HepG2 (cell line): Measurements from ENCODE around the gene NR2F1-AS1. TPM values are rescaled to one million over a fixed set of nuclear protein-coding genes. Genes with fewer than 3 reads are reported as not detected.

ENCODE experiments used
- ATAC-seq: fragments of 200-7000 bp; cut with Tn5 transposase; 3 replicates; pipeline ENCODE4 v1.9.1; 2020; ENCODE audit warnings: mild to moderate bottlenecking, moderate library complexity
- BruUV-seq: library from RNA; stranded (reverse); fragments of 400-500 nt; replicated peaks from 2 replicates; lab custom pipeline; 2021; lab: Mats Ljungman, UMichigan
- CTCF ChIA-PET: fragments of 300-600 bp; formaldehyde crosslinking; extraction: SDS; loops from one replicate; lab custom pipeline; 2021; ENCODE audit warnings: low total read pairs, inconsistent platforms, low intra/inter-chr PET ratio; lab: Yijun Ruan, JAX
- POLR2A ChIA-PET: fragments of 350-600 bp; sonication (Branson Sonifier 250); formaldehyde crosslinking; loops from one replicate; lab custom pipeline; 2020; ENCODE audit warnings: antibody characterized with exemption, inconsistent platforms; lab: Yijun Ruan, JAX
- DNase-seq: peaks from one replicate; pipeline ENCODE4 v3.0.0-alpha.2; 2015; ENCODE audit warnings: low spot score
- FAIRE-seq: peaks from 3 replicates; lab custom pipeline; 2011; peaks lifted over from hg19 to GRCh38; lab: Jason Lieb, UNC
- H2AFZ ChIP-seq: one replicate; pipeline ENCODE4 v1.6.1; 2011; ENCODE audit warnings: low read length, inconsistent platforms
- H3K27ac ChIP-seq: fragments of 300-600 bp; 3 replicates; pipeline ENCODE4 v1.8.0; 2011; ENCODE audit warnings: mixed run types, mild to moderate bottlenecking, mixed read lengths, low read length, inconsistent platforms; ENCODE audit not compliant: insufficient read depth; ENCODE audit errors: extremely low read length
- H3K27me3 ChIP-seq, 2 experiments: fragments of 200-600 bp in 1 of 2; 2 replicates in 1 of 2; 3 replicates in 1 of 2; pipeline versions ENCODE4 v1.6.0 to v1.8.0; 2011; ENCODE audit warnings: low read length in 2 of 2, mild to moderate bottlenecking in 2 of 2, moderate library complexity in 2 of 2, inconsistent platforms in 1 of 2; ENCODE audit not compliant: insufficient read depth in 2 of 2, control insufficient read depth in 1 of 2
- H3K36me3 ChIP-seq, 2 experiments: fragments of 200-600 bp in 1 of 2; replicated peaks in 1 of 2; 2 replicates in 1 of 2; 3 replicates in 1 of 2; pipeline versions ENCODE4 v1.5.1 to v1.8.0; 2011; ENCODE audit warnings: low read length in 2 of 2, inconsistent platforms in 1 of 2; ENCODE audit not compliant: insufficient read depth in 2 of 2, control insufficient read depth in 1 of 2
- H3K4me1 ChIP-seq: 2 replicates; pipeline ENCODE4 v1.5.1; 2012; ENCODE audit warnings: low read length, inconsistent platforms; ENCODE audit not compliant: insufficient read depth
- H3K4me2 ChIP-seq: 2 replicates; pipeline ENCODE4 v1.6.0; 2011; ENCODE audit warnings: low read depth, low read length, inconsistent platforms
- H3K4me3 ChIP-seq, 3 experiments: fragments of 200-600 bp in 1 of 3; sonication (generic), shearing (Covaris generic) in 1 of 3; replicated peaks in 1 of 3; 2 replicates each; pipeline ENCODE4 v1.5.1; 2011 to 2016; ENCODE audit warnings: low read length in 3 of 3, inconsistent platforms in 2 of 3, low read depth in 2 of 3, mild to moderate bottlenecking in 2 of 3, control low read depth in 1 of 3, mixed read lengths in 1 of 3; ENCODE audit not compliant: insufficient read depth in 1 of 3
- H3K79me2 ChIP-seq: one replicate; pipeline ENCODE4 v1.6.1; 2011; ENCODE audit warnings: low read length, inconsistent platforms; ENCODE audit not compliant: insufficient read depth
- H3K9ac ChIP-seq: 2 replicates; pipeline ENCODE4 v1.6.0; 2011; ENCODE audit warnings: mild to moderate bottlenecking, low read depth, low read length, inconsistent platforms; ENCODE audit not compliant: insufficient read depth
- H3K9me3 ChIP-seq: 2 replicates; pipeline ENCODE4 v1.5.1; 2012; ENCODE audit warnings: mild to moderate bottlenecking, low read length
- H4K20me1 ChIP-seq: 2 replicates; pipeline ENCODE4 v1.6.0; 2011; ENCODE audit warnings: inconsistent platforms, mild to moderate bottlenecking, low read length, moderate library complexity; ENCODE audit not compliant: insufficient read depth
- HNRNPLL ChIP-seq: fragments of 200-400 bp; formaldehyde crosslinking; IDR thresholded peaks from 2 replicates; pipeline ENCODE4 v1.6.1; 2017; ENCODE audit warnings: mild to moderate bottlenecking, low read depth, low read length; ENCODE audit not compliant: poor library complexity, severe bottlenecking
- NFIB ChIP-seq: sonication (generic); formaldehyde crosslinking; IDR thresholded peaks from 2 replicates; pipeline ENCODE4 v1.9.0; 2021; ENCODE audit warnings: missing genetic modification reagents, mild to moderate bottlenecking, borderline replicate concordance
- RARA ChIP-seq: IDR thresholded peaks from 2 replicates; pipeline ENCODE4 v1.6.1; 2016; ENCODE audit warnings: missing genetic modification reagents, missing compliant biosample characterization
- RCOR2 ChIP-seq: IDR thresholded peaks from 2 replicates; pipeline ENCODE4 v1.6.1; 2016; ENCODE audit warnings: missing biosample characterization, missing genetic modification reagents
- REXO4 ChIP-seq: sonication (generic); formaldehyde crosslinking; IDR thresholded peaks from 2 replicates; pipeline ENCODE4 v1.8.0; 2022; ENCODE audit warnings: missing genetic modification reagents, mild to moderate bottlenecking, borderline replicate concordance
- RXRA ChIP-seq: sonication (generic); formaldehyde crosslinking; IDR thresholded peaks from 2 replicates; pipeline ENCODE4 v1.5.1; 2020; ENCODE audit warnings: missing genetic modification reagents
- SCMH1 ChIP-seq: sonication (generic); formaldehyde crosslinking; IDR thresholded peaks from 2 replicates; pipeline ENCODE4 v1.9.0; 2021; ENCODE audit warnings: missing genetic modification reagents, mild to moderate bottlenecking, borderline replicate concordance
- ZNF235 ChIP-seq: sonication (generic); formaldehyde crosslinking; IDR thresholded peaks from 2 replicates; pipeline ENCODE4 v1.8.1; 2023; ENCODE audit warnings: mild to moderate bottlenecking, missing genetic modification reagents, borderline replicate concordance
- ZNF567 ChIP-seq: sonication (generic); formaldehyde crosslinking; IDR thresholded peaks from 2 replicates; pipeline ENCODE4 v1.8.1; 2023; ENCODE audit warnings: mild to moderate bottlenecking, missing genetic modification reagents, borderline replicate concordance
- ZNF841 ChIP-seq: sonication (generic); formaldehyde crosslinking; IDR thresholded peaks from 2 replicates; pipeline ENCODE4 v1.8.1; 2023; ENCODE audit warnings: missing genetic modification reagents, borderline replicate concordance
- WGBS: methylation state at CpG from one replicate; pipeline ENCODE4 v1.1.6; 2017; ENCODE audit warnings: low lambda C conversion rate; 5-methylcytosine and 5-hydroxymethylcytosine counted together
- in situ Hi-C: cut with HindIII; loops from 2 replicates; pipeline ENCODE4 v1.10.0; 2017; ENCODE audit warnings: low pct_unique_long_range_greater_than_20kb; ENCODE audit not compliant: extremely low pct_ligation_motif_present
- intact Hi-C: fragments of 100-400 bp; cut with micrococcal nuclease; formaldehyde crosslinking; loops from one replicate; pipeline ENCODE4 v1.10.0; 2022; ENCODE audit not compliant: unreplicated experiment
- polyA plus RNA-seq, 8 experiments: library from polyadenylated mRNA; depleted of rRNA in 3 of 8; stranded (reverse) in 7 of 8; unstranded in 1 of 8; fragments of >200 nt; fragmentation: Illumina TruSeq in 4 of 8; extraction: Trizol in 4 of 8; gene quantifications; 2 replicates each; pipeline versions ENCODE4 v1.2.1 to v1.2.3, GENCODE V29; 2011 to 2016; ENCODE audit warnings: low read depth in 4 of 8, missing spikeins in 1 of 8, mixed read lengths in 1 of 8; ENCODE audit not compliant: insufficient read depth in 1 of 8
- total RNA-seq, 5 experiments: library from RNA; depleted of rRNA; stranded (reverse); fragments of >200 nt; fragmentation: Illumina TruSeq; extraction: Trizol; gene quantifications; 2 replicates each; pipeline ENCODE4 v1.2.3, GENCODE V29; 2016; ENCODE audit warnings: low read depth in 1 of 5
- TF ChIP-seq, protein P1 (sequence below): sonication (generic); formaldehyde crosslinking; IDR thresholded peaks from 2 replicates; pipeline ENCODE4 v1.8.1; 2023; ENCODE audit warnings: missing genetic modification reagents, mild to moderate bottlenecking, borderline replicate concordance
- TF ChIP-seq, protein P2 (sequence below): sonication (generic); formaldehyde crosslinking; IDR thresholded peaks from 2 replicates; pipeline ENCODE4 v1.9.0; 2021; ENCODE audit warnings: mild to moderate bottlenecking, missing genetic modification reagents
- TF ChIP-seq, protein P3 (sequence below): sonication (generic); formaldehyde crosslinking; IDR thresholded peaks from 2 replicates; pipeline ENCODE4 v1.5.0; 2020; ENCODE audit warnings: mild to moderate bottlenecking, missing genetic modification reagents
- TF ChIP-seq, protein P4 (sequence below): sonication (generic); formaldehyde crosslinking; IDR thresholded peaks from 2 replicates; pipeline ENCODE4 v1.5.0; 2020; ENCODE audit warnings: mild to moderate bottlenecking, missing genetic modification reagents, borderline replicate concordance

NR2F1-AS1 gene
- total and polyA plus RNA-seq, 2 of the 13 experiments (the other 11 are each of a cell fraction or from before 2014, with no cell fraction given), result 2.8 TPM

DNA sequence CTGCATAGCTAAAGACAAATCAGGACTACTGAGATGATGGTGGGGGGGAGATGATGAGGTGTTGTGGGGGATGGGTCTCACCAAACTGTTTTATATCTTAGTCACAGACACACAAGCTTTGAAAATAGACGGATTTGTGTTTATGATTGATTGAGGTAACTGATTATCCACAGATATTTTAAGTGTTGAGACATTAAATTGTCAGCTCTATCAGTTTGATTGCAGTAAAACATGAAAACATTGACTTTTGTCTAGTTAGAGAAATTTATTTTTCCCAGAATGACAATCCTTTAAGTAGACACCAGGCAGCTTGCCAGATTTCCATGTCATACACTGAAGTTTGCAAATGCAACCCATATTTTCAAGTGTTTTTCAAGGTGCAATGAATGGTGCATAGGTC is 149.8 kb downstream of the NR2F1-AS1 start:
- Histone ChIP-seq H3K36me3 (no peaks in the 10 kb centered on the region), H2AFZ (no peak overlapping the region), H3K27me3 (no peaks in the 10 kb centered on the region), H3K27ac (no peak overlapping the region), H3K9ac (no peak overlapping the region), H3K4me1 (peaks cover 12% of the 10 kb centered on the region), H3K9me3 (no peaks in the 10 kb centered on the region), H3K4me3 (no peak overlapping the region), H3K79me2 (no peaks in the 10 kb centered on the region), H3K4me2 (no peak overlapping the region), H4K20me1 (no peaks in the 10 kb centered on the region)
- FAIRE-seq (no peak), DNase-seq (no peak), ATAC-seq (no peak)
- in situ Hi-C loops, result no loop called here
- ChIA-PET CTCF (no interaction called here), POLR2A (no interaction called here)
- no TSS peak for BruUV-seq
- WGBS, result 37% methylated on average over 1 of the region's 1 CpG
- intact Hi-C loops, result no loop called here
- no peak for TF ChIP-seq RARA (CRISPR knock-in tag)
- TF ChIP-seq, protein P1, sequence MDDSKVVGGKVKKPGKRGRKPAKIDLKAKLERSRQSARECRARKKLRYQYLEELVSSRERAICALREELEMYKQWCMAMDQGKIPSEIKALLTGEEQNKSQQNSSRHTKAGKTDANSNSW, result no peak
- TF ChIP-seq SCMH1 (CRISPR knock-in tag), result no peak
- TF ChIP-seq ZNF841 (CRISPR knock-in tag), result no peak
- TF ChIP-seq, protein P2, sequence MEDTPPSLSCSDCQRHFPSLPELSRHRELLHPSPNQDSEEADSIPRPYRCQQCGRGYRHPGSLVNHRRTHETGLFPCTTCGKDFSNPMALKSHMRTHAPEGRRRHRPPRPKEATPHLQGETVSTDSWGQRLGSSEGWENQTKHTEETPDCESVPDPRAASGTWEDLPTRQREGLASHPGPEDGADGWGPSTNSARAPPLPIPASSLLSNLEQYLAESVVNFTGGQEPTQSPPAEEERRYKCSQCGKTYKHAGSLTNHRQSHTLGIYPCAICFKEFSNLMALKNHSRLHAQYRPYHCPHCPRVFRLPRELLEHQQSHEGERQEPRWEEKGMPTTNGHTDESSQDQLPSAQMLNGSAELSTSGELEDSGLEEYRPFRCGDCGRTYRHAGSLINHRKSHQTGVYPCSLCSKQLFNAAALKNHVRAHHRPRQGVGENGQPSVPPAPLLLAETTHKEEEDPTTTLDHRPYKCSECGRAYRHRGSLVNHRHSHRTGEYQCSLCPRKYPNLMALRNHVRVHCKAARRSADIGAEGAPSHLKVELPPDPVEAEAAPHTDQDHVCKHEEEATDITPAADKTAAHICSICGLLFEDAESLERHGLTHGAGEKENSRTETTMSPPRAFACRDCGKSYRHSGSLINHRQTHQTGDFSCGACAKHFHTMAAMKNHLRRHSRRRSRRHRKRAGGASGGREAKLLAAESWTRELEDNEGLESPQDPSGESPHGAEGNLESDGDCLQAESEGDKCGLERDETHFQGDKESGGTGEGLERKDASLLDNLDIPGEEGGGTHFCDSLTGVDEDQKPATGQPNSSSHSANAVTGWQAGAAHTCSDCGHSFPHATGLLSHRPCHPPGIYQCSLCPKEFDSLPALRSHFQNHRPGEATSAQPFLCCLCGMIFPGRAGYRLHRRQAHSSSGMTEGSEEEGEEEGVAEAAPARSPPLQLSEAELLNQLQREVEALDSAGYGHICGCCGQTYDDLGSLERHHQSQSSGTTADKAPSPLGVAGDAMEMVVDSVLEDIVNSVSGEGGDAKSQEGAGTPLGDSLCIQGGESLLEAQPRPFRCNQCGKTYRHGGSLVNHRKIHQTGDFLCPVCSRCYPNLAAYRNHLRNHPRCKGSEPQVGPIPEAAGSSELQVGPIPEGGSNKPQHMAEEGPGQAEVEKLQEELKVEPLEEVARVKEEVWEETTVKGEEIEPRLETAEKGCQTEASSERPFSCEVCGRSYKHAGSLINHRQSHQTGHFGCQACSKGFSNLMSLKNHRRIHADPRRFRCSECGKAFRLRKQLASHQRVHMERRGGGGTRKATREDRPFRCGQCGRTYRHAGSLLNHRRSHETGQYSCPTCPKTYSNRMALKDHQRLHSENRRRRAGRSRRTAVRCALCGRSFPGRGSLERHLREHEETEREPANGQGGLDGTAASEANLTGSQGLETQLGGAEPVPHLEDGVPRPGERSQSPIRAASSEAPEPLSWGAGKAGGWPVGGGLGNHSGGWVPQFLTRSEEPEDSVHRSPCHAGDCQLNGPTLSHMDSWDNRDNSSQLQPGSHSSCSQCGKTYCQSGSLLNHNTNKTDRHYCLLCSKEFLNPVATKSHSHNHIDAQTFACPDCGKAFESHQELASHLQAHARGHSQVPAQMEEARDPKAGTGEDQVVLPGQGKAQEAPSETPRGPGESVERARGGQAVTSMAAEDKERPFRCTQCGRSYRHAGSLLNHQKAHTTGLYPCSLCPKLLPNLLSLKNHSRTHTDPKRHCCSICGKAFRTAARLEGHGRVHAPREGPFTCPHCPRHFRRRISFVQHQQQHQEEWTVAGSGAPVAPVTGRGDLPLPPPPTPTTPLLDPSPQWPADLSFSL (CRISPR knock-in tag), result no peak
- TF ChIP-seq, protein P3, sequence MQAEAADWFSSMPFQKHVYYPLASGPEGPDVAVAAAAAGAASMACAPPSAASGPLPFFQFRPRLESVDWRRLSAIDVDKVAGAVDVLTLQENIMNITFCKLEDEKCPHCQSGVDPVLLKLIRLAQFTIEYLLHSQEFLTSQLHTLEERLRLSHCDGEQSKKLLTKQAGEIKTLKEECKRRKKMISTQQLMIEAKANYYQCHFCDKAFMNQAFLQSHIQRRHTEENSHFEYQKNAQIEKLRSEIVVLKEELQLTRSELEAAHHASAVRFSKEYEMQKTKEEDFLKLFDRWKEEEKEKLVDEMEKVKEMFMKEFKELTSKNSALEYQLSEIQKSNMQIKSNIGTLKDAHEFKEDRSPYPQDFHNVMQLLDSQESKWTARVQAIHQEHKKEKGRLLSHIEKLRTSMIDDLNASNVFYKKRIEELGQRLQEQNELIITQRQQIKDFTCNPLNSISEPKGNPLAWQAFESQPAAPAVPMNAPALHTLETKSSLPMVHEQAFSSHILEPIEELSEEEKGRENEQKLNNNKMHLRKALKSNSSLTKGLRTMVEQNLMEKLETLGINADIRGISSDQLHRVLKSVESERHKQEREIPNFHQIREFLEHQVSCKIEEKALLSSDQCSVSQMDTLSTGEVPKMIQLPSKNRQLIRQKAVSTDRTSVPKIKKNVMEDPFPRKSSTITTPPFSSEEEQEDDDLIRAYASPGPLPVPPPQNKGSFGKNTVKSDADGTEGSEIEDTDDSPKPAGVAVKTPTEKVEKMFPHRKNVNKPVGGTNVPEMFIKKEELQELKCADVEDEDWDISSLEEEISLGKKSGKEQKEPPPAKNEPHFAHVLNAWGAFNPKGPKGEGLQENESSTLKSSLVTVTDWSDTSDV (CRISPR knock-in tag), result no peak
- TF ChIP-seq ZNF567 (CRISPR knock-in tag), result no peak
- no peak for TF ChIP-seq RCOR2 (CRISPR knock-in tag)
- TF ChIP-seq, protein P4, sequence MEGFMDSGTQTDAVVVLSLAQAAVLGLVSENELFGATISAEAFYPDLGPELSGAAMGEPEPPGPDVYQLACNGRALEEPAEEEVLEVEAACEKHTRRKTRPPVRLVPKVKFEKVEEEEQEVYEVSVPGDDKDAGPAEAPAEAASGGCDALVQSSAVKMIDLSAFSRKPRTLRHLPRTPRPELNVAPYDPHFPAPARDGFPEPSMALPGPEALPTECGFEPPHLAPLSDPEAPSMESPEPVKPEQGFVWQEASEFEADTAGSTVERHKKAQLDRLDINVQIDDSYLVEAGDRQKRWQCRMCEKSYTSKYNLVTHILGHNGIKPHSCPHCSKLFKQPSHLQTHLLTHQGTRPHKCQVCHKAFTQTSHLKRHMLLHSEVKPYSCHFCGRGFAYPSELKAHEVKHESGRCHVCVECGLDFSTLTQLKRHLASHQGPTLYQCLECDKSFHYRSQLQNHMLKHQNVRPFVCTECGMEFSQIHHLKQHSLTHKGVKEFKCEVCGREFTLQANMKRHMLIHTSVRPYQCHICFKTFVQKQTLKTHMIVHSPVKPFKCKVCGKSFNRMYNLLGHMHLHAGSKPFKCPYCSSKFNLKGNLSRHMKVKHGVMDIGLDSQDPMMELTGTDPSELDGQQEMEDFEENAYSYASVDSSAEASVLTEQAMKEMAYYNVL (CRISPR knock-in tag), result no peak
- no peak for TF ChIP-seq NFIB (CRISPR knock-in tag)
- no peak for TF ChIP-seq HNRNPLL
- TF ChIP-seq ZNF235 (CRISPR knock-in tag), result no peak
- TF ChIP-seq RXRA, result no peak
- TF ChIP-seq REXO4 (CRISPR knock-in tag), result no peak
